Raji (cell line): Measurements from ENCODE around the gene UMODL1.

Experiments
- POLR2A ChIP-seq: IDR thresholded peaks from 2 replicates; pipeline ENCODE4 v1.6.1; 2011; ENCODE audit warnings: low read depth, low read length, control low read depth; ENCODE audit not compliant: insufficient read depth

Gene UMODL1

GRCh38 chr21:42160111-42160721 is 89.1 kb downstream of the UMODL1 start:
- TF ChIP-seq POLR2A = no peak

- no peak for TF ChIP-seq POLR2A
Observed at GRCh38 chr21:42160765-42161164, 89.6 kb downstream of the UMODL1 start.

GRCh38 chr21:42161401-42161955 is 90.4 kb downstream of the UMODL1 start:
- TF ChIP-seq POLR2A = no peak

GRCh38 chr21:42161956-42162681 is 91.0 kb downstream of the UMODL1 start:
- TF ChIP-seq POLR2A = no peak

- no peak for TF ChIP-seq POLR2A
Observed at GRCh38 chr21:42162831-42163510, 91.9 kb downstream of the UMODL1 start.

GRCh38 chr21:42163511-42163863 is 92.4 kb downstream of the UMODL1 start:
- no peak for TF ChIP-seq POLR2A

GRCh38 chr21:42164064-42164789 is 93.1 kb downstream of the UMODL1 start:
- TF ChIP-seq POLR2A = no peak

GRCh38 chr21:42164818-42165217 is 93.7 kb downstream of the UMODL1 start:
- TF ChIP-seq POLR2A = no peak

GRCh38 chr21:42165901-42166300 is 94.8 kb downstream of the UMODL1 start:
- no peak for TF ChIP-seq POLR2A

- TF ChIP-seq POLR2A = no peak
Observed at GRCh38 chr21:42169758-42170157, 98.6 kb downstream of the UMODL1 start.

GRCh38 chr21:42171091-42172053 is 100.3 kb downstream of the UMODL1 start:
- no peak for TF ChIP-seq POLR2A

- TF ChIP-seq POLR2A = no peak
Observed at GRCh38 chr21:42172596-42173483, 101.7 kb downstream of the UMODL1 start.

GRCh38 chr21:42174173-42174572 is 103.1 kb downstream of the UMODL1 start:
- TF ChIP-seq POLR2A = no peak
